HS-5 (cell line): ENCODE measurements around the gene PIGN.

Experiments used
- DNase-seq: peaks from one replicate; pipeline ENCODE4 v3.0.0-alpha.2; 2012; ENCODE audit warnings: low read depth

The PIGN gene

DNA sequence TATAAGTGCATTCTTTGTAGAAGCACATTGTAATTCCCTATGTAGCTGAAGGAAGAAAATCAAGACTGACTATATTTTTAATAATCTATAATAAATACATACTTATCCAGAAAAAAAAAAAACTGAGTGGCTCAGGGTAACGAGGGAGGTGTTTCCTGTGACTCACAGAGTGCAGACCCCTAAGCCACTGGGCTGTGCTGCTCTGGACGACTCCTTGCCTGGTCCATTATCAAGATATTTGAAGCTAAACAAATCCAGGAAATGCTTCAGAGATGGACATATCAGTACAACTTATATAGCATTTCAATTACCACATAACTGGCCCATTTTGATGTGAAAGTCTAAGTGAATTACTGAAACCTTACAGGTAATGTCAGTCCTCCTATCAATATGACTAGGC lies 80.6 kb downstream of the PIGN start:
- no peak for DNase-seq

GRCh38 chr18:62105376-62105775 lies 81.5 kb downstream of the PIGN start:
- DNase-seq: no peak

DNA sequence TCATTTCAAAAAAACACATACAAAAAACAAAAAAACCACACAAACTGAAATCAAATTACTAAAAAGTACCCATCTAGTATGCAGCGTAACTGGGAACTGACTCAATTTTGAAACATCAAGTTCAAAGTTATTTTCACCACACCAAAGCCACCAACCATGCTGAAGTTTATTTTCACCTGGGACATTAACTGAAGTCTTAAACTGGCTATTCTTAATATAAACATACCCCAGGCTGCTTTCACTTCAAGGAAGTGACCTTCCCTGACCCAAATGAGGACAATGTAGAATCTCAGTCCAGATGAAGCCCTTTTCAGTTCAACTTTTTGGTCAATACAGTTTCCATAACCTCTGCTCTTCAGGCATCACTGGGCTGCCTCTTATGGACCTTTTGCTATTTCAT lies 84.6 kb downstream of the PIGN start:
- DNase-seq: no peak

DNA sequence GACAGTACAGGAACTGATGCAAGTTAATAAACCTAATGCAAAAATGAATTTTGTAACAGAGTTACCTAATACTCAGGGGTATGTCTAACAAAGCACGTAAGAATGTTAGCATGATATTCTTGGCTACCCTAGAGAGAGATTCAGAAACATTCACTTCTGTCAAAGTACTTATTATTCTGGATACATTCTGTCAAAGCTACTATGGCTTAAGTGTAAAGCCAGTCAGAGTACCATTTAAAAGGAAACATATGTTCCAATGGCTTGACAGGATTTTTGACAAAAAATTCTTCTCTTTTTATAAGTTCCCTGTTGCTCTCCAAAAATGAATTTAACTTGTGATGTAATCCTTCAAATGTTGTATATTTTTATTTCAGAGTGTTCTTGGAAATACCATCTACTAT lies 85.5 kb downstream of the PIGN start:
- DNase-seq: no peak

- DNase-seq: no peak
Observed at GRCh38 chr18:62098960-62099359, 87.9 kb downstream of the PIGN start.

GRCh38 chr18:62097698-62098097 lies 89.2 kb downstream of the PIGN start:
- DNase-seq: no peak

DNA sequence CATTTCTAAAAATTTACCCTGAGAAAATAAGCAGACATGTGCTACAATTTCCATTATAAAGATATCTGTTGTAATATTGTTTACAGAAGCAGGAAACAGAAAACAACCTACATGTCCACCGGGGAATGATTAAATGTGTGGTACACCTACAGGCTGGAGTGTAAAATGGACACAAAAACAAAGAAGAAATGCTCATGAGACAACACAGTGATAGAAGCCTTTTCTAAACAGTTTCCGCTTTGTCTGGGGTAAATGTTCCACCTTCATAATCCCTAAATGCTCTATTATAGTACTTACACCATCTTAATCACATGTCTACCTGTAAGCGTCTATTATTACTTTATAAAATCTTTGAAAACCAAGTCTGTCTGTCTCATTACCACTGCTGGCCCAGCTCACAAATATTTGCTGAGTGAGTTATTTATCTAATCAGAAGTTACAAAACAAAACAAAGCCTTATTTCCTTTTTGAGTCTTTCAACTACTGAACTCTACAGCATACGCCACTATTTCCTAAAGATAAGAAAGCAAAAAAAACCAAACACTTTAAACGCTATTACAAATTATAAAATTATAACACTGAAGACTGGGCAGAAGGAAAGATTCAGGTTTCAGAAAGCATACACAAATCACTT lies 95.3 kb downstream of the PIGN start:
- no peak for DNase-seq

DNA sequence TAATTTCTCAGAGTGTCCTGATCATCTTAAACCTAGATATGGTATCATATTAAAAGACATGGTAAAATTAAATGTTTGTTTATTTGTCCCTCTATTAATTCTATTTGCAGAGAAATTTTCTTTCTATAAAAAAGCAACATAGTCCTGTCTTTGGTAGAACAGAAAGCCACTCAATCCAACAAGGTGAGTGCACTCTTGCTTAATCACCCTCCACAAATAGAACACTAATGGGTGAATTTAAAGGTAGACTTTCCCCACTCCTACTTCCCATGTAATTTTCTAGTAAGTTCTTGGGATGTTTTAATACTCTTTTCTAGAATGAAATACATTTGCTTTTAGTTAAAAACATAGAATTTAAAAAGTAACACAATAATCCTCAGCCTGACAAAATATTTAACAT lies 97.7 kb downstream of the PIGN start:
- no peak for DNase-seq

GRCh38 chr18:62088156-62088555 lies 98.7 kb downstream of the PIGN start:
- DNase-seq: no peak

DNA sequence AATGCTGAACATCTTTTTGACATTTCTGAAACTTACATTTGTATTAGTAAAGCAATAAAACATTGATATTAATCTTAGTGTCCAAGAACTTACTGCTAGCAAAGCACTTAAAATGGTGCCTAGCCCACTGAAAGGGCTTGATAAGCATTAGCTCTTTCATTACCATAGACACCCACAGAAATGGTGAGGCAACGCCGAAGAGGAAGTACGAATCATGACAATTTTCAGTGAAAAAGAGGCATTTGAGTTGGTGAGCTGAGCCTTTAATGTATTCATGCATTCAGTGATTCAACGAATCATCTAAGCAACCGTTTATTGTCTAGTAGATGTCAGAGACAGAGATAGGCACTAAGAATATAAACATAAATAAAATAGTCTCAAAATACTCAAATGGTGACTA lies 101.1 kb downstream of the PIGN start:
- no peak for DNase-seq

DNA sequence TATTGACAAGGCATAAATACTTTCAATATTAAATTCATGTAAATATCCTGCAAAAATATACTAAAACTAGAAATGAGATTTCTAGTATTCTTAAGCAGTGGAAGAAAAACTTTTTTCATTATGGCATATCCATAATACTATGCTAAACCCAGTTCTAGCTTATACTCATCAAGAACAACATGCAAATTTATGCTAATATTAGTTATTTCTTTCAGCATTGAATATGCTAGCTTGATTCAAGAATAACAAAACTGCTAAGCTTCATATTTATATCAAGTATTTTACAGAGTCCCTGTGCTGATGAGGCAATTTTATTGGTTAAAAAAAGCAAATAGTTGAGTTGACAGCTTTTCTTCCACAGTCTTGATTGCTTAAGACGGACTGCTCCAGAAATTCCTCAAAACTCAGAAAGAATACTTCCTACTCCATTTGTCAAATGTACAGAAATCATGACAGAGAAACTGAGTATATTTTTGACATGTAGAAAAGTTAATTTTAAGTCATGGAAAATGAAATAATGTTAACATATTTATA lies 105.0 kb downstream of the PIGN start:
- no peak for DNase-seq

DNA sequence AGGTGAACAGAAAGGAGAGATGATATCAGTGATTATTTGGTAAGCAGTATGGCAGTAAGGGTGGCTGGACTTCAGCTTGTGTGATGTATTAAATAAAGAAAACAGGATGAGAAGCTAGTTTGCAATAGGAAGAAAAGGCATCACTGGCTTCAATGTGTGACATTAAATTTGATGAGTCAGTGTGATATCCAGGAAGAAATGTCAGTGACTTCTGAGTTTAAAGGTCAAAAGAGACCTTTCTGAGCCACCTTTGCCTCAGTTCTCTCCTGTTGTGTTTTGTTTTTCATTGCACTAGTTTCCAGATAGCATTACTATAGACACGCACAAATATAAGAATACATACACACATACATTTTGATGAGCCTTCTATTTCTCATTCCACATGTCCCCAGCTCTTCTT lies 105.6 kb downstream of the PIGN start:
- DNase-seq: no peak

DNA sequence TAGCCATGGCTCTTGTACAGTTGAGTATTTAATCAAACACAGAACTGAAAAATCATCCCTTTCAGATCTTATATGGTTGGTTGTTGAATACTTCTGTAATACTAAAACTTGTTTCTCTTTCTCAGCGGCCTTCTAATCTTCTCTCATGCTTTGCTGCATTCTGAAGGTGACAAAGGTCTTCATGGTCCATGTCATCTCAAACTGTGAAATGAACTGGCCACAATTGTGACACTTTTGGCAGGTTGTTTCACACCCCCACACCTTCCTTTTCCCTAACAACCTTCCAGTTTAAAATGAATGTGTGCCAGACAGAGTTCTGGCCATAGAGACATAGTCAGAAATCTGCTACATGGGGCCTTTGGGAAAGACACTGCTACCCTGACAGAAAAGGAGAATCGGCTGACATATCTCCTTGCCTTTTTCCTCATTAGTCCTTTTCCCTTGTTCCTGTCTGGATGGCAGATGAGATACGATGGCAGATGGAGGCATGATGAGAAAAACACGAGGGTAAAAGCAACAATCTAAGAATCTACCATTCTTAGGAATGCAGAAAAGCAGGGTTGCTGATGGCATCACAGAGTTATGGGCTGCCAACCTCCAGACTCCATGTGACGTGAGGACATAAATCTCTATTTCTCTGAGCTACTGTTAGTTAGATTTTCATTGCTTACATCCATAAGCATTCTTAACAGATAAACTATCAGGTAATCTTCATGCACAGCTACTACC lies 106.5 kb downstream of the PIGN start:
- no peak for DNase-seq

DNA sequence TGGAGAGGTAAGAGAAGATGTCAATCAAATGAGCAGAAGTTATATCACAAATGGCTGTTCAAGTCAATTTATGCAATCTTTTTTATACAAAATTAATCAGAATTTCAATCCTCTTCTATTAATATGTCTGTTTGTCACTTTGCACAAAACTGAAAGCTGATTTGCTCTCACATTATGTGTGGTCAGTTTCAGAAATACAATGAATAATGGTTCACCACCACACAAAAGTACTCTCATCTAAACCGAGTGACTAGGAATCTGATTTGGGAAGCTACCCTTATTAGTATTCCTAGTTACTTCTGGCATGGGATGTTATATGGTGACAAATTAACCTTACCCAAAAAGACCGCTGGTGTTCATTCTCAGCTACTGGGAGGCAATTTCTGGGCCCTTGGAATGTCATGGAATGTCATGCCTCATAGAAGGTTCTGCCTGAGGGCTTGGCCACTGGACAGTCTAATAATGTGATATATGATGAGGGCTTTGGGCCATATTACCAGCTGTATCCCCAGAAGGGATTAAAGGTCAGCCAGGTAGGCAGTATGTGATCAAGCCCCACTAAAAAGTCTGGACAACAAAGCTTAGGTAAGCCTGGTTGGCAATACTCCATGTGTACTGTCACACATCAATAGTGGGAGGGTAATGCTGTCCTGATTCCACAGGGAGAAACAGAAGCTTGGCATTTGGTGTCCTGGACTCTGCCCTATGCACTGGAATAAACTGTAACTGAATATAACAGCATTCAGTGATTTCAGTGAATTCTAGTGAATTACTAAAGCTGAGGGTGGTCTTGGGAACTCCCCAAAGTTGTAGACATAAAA lies 113.2 kb downstream of the PIGN start:
- DNase-seq: no peak

DNA sequence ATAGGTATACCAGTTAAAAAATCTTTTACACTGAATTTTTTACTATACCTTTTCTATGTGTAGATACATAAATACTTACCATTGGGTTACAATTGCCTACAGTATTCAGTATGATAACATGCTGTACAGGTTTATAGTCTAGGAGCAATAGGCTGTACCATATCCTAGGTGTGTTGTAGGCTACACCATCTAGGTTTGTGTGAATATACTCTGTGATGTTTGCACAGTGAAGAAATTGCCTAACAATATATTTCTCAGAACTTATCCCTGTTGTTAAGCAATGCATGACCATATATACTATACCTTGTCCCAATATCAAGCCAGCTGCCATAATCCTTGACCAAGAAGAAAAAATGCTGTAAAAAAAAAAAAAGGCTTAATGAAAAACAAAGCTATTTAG lies 114.5 kb downstream of the PIGN start:
- no peak for DNase-seq

GRCh38 chr18:62071071-62071470 lies 115.8 kb downstream of the PIGN start:
- DNase-seq: no peak

GRCh38 chr18:62070302-62070701 lies 116.6 kb downstream of the PIGN start:
- no peak for DNase-seq

- DNase-seq: no peak
Observed at GRCh38 chr18:62069556-62069955, 117.3 kb downstream of the PIGN start.

DNA sequence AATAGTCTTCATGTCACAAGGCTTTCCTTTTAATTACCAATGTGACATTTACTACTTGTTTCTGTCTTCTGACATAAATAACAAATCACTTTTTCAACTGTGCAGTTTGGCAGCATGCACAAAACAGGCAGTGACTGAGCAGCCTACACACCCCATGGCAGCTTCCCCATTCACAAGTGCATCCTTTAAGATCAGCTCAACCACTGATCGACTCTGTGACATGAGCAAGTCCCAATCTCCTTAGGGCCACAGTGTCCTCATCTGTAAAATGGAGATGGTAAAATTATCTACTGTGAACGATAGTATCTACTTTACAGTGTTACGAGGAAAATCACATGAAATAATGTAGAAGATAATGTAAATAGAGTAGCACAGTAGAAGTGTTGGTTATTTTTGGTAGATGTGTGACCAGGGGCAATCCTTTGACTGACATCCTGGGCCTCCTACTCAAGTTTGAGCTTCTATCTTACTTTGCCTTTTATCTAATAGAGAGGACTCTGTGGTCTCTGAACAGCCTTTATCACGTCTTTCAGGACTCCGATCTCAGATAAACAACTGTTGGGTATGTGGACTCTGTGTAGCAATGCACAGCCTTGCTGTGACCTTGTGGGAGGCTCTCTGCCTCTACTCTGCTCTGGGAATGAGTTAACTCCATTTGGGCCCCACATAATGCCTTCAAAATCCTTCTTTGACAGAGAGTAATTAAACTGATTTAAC lies 120.6 kb downstream of the PIGN start:
- no peak for DNase-seq

- no peak for DNase-seq
Observed at GRCh38 chr18:62064361-62064760, 122.5 kb downstream of the PIGN start.

- DNase-seq: no peak
Observed at GRCh38 chr18:62061821-62062478, 124.9 kb downstream of the PIGN start.

DNA sequence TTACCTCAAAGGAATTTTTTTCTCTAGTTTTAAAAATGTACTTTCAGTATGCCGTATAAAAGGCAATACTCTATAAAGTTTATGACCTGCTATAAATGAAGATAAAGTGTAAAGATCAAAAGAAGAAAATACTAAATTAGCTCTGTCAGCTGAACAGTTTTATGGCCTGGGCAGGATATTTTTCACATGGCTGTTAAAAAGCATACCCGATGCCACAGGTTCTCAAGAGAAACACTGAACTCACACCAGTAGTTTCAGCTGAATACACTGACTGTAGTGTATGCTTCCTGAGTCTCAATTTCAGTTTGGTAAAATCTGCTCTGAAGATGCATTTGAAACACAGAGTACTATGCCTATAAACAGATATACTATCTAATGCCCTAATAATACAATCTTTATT lies 126.0 kb downstream of the PIGN start:
- DNase-seq: no peak
